ENCODE measurements around the gene OLAH.
"Not testable (repeated sequence)": the region's sequence is repeated elsewhere in the genome, so short reads cannot be mapped to it uniquely, and the experiment has no call there.

The OLAH gene

DNA sequence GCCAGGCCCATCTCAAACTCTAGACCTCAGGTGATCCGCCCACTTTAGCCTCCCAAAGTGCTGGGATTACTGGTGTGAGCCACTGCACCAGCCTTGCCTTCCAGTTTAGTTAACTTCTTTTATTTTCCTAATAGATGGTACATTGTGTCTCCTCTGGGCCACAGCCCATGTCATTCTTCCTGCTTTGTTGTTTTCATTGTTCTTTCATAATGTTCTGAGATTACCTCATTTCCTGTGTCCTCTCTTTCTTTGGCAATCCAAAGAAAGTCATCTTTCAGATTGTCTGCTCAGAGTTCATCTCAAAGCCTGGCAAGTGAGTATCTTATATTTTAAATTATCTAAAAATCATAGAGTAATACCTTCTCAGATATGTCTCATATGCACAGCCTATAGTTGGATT, at the start of gene OLAH:
Gene OLAH, plus strand, starts transcription at position 270 of the 400 bp plus-strand sequence. CDS start 3,346 bp downstream, outside the sequence.
- DNase-seq (ENCODE audit: low read depth), result no peak

DNA sequence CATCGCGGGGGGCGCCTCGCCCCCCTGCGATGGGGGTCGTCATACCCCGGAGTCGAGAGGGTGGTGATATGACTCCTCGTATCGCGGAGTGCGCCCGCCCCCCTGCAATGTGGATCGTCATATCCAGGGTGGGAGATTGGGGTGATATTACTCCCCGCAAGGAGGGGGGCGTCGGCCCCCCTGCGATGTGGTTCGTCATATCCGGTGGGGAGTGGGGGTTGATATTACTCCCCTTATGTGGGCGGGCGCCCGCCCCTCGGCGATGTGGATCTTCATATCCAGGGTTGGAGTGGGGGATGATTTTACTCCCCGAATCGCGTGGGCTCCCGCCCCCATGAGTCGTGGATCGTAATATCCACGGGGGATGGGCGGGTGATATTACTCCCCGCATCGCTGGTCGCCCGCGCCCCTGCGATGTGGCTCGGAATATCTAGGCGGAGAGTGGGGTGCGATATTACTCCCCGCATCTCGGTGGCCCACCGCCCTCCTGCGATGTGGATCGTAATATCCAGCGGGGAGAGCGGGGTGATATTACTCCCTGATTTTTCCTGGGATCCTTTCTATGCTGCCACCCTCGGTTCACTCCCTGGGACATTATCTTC, 47.7 kb upstream of the OLAH start:
- DNase-seq (ENCODE audit: low read depth), result no peak

DNA sequence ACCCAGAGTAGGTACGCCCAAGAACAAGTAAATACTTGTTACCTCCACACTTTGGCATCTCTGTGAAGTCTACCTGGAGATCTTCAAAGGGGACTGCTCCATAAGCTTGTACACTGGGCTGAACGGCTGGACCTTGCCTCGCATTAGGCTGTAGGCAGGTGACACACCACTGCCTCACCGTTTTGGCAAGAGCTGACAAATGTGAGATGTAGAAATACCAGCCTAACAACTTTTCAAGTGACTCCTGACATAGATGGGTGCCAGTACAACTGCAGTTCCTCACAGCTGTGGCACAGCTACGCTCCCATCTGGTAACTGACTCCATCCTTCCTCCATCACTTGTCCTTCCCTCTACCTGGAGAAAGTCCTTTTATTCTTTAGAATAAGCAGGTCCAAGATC, 30.2 kb upstream of the OLAH start:
- not testable (repeated sequence) for DNase-seq (ENCODE audit: low read depth)

DNA sequence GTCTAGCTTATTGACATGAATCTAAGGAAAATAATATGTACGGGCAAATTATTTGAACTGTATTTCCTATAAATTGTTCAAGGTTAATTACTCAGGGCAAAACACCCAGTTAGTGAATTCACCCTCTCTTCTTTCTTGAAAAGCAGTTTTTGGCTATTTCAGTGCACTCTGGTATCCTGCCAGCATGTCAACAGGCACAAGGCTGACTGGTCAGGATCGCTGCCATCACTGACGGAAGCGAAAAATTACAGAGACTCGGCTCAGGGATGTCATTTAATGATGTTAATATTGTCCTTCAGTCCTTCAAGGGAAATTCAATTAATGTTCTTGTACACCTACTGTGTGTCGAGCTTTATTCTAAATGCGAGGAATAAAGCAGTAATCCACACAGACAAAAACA, 28.3 kb upstream of the OLAH start:
- no peak for DNase-seq (ENCODE audit: low read depth)

DNA sequence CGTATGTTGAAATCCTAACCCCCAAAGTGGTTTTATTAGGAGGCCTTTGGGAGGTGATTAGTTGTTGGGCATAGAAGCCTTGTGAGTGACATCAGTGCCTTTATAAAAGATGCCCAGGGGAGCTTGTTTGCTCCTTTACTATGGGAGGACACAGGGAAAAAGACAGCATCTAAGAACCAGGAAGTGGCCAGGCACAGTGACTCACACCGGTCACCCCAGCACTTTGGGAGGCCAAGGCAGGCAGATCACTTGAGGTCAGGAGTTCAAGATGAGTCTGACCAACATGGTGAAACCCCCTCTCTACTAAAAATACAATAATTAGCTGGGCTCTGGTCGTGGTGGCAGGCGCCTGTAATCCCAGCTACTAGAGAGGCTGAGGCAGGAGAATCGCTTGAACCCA, 22.8 kb upstream of the OLAH start:
- DNase-seq (ENCODE audit: low read depth), result not testable (repeated sequence)

DNA sequence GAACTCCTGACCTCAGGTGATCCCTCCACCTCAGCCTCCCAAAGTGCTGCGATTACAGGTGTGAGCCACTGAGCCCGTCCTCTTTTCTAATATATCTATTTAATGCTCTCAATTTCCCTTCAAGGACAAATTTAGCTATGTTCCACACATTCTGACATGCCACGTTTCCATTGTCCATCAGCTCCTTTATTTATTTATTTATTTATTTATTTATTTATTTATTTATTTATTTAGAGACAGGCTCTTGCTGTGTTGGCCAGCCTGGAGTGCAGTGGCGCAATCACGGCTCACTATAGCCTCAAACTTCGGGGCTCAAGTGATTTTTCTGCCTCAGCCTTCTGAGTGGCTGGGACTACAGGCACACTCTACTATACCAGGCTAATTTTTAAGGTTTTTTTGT, 20.7 kb upstream of the OLAH start:
- not testable (repeated sequence) for DNase-seq (ENCODE audit: low read depth)

DNA sequence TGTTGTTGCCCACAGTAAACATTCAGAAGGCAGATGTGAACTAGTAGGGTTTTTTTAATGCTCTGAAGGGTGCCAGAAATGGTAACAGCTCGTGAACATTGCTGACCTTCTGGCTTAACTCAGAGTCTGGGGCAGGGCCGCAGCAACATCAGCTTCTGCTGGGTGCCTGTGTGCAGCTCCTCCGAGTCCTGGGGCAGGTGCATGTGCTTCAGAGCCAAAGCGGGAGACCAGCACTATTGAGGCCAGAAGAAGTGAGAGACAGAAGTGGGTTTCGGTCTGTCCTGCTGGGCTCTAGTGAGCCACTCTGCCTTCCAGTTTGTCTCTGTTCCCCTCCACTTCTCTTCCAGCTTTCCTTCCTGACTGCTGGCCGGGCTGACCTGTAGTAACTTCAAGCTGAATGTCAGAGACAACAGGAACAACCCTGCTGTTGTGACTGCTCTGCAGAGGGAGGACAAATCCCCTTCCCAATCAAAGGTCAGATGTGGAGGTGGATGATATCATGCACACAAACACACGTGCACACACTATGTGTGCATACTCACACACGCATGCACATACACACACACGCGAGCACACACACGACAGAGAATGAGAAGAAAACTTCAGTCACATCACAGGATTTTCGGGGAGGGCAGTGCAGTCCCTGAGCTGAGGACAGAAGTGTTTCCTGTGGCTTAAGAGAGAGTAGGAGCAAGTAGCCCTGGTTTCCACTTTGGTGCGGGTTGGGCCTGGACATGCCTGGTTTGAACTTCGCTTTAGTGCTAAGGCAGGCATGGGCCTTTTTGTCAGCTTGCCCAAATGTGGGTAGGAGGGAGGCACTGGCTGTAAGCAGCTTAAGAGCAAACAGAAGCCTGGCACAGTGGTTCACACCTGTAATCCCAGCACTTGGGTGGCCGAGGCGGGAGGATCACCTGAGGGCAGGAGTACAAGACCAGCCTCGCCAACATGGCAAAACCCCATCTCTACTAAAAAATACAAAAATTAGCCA, 19.4 kb upstream of the OLAH start:
- DNase-seq (ENCODE audit: low read depth), result not testable (repeated sequence)

DNA sequence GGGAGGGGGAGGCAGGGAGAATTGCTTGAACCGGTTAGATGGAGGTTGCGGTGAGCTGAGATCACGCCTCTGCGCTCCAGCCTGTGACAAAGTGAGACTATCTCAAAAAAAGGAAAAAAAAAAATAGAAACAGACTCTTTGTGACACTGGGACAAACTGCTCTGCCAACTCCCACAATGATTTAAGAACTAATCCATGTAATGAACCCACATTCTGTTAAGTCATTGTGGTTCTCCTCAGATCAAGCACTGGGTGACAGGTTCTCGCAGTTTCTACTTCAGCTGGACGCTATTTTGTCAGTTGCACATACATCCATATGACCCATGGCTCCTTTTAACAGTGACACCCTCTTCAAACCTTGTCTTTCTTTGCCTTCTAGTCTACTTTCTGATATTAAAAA, 18.7 kb upstream of the OLAH start:
- DNase-seq (ENCODE audit: low read depth), result not testable (repeated sequence)

DNA sequence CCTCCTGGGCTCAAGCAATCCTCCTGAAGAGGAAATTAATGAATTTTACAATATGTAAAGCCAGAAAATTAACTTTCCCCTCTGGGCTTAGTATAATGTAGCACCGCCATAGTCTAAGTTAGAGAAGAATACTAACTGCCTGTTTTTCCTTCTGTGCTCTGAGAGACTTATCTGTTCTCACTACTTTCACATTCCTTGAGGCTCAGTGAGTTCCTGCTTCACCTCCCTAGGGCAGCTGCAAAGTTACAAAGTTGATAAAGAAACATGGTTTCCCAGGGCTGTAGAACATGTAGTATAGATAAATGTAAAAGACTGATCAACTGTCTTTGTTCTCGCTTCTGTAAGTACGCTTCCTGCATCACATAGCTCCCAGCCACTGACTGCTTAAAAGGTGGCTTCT, 16.0 kb upstream of the OLAH start:
- no peak for DNase-seq (ENCODE audit: low read depth)

DNA sequence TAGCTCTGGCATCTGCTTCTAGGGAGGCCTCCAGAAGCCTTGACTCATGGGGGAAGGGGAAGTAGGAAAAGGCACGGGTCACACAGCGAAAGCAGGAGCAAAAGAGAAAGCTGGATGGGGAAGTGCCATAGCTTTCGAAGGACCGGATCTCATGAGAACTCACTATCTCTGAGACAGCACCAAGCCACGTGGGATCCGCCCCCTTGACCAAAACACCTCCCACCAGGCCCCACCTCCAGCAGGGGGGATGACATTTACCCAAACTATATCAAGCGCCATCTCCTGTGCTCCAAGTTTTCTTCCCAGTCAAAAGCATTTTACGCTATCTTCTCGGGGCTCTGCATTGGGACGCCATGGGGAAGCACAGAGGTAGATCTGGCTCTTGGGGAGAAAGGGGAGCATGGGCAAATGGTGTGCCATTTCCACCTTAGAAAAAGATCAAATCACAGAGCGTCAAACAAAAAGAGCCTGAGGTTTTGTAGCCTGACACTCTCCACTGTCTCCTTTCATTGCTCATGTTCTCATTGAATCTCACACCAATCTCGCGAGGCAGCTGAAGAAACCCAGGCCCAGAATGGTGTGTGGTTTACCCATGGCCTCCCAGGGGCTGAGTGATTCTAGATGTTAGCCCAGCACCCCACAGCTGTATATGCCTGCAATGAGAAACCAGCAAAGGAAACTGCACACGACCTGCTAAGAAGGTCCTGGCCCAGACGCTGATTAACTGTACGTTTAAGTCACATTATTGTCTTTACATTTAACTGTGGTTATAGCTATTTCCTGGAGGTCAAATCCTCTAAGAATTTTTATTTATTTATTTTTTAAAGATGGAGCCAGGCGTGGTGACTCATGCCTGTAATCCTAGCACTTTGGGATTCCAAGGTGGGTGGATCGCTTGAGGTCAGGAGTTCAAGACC, 8.1 kb upstream of the OLAH start:
- no peak for DNase-seq (ENCODE audit: low read depth)

DNA sequence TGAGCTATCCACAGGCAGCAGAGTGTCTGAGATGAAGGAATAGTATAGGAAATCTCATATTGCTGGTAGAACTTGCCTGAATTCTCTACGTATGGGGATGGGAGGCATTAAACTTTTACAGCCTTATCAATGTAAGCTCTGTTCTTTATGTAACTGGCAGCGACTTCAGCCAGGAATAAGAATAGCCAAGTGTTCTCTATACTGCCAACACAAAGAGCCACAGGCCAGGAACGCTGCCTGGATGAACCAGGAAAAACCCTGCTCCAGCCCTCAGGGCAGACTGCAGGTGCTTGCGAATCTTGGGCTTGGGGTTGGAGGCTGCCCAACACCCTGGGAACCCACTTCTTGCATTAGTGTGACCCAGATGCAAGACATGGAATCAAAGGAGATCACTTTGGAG, 6.1 kb upstream of the OLAH start:
- DNase-seq (ENCODE audit: low read depth), result no peak

DNA sequence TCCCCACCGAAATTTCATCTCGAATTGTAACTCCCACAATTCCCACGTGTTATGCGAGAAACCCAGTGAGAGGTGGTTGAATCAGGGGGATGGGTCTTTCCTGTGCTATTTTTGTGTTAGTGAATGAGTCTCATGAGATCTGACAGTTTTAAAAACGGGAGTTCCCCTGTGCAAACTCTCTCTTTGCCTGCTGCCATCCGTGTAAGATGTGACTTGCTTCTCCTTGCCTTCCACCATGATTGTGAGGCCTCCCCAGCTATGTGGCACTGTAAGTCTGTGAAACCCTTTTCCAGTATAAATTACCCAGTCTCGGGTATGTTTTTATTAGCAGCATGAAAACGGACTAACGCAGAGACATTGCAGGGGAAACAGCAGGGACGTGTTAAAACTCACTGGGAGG, 5.3 kb upstream of the OLAH start:
- DNase-seq (ENCODE audit: low read depth), result no peak

DNA sequence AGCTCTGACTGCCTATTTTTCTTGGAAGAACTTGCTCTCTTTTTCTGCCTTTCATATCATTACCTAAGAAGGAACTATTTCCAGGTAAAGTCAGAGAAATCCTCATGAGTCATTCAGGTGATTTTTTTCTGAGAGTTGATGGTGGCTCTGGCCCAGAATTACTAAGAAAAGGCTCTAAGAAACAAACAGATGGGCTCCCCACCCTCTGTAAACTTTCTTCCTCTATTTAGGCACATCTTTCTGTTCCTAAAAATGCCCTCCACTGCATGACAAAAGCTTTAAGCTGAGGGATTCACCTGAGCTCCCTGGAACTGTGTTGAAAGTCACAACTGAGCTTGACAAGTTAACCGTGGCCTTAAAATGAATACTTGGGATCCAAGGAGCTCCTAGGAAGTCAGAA, 1.6 kb downstream of the OLAH start:
- DNase-seq (ENCODE audit: low read depth), result no peak

DNA sequence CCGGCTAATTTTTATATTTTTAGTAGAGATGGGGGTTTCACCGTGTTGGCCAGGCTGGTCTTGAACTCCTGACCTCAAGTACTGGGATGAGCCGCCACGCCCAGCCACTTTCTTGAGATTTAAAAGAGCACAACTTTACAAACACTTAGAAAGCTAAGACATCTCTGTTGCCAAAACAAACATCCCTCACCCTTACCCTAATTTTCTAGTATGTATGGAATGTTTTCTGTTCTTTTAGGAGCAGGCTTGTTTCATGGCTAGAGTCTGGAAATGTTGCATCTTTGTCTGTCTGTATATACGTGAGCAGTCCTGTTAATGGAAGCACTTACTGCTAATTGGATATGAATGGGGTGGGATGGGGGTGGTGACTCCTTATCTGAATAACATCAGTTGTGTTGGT, 2.9 kb downstream of the OLAH start:
- DNase-seq (ENCODE audit: low read depth), result no peak

DNA sequence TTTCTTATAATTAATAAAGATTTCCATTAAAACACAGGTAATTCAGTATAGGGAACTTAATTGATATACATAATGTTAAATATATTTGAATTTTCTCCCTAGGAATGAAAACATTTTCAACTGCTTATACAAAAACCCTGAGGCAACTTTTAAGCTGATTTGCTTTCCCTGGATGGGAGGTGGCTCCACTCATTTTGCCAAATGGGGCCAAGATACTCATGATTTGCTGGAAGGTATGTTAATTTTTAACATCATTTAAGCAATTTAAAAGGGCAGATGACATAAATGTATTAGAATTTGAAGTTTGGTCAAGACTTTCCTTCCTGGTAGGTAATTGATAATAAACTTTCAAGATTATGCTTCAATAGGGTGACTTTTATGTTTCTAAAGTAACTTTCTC, 5.8 kb downstream of the OLAH start:
- DNase-seq (ENCODE audit: low read depth), result no peak

DNA sequence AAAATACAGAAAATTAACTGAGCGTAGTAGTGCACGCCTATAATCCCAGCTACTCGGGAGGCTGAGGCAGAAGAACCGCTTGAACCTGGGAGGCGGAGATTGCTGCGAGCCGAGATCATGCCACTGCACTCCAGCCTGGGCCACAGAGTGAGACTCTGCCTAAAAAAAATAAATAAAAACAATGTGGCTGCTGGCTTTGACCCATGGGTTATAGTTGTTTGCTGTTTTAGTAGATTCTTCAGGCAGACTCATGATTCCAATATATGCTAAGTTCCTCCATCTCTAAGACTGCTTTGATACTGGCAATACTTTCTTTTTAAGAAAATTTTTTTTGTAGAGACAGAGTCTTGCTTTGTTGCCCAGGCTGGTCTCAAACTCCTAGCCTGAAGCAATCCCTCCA, 8.4 kb downstream of the OLAH start:
- no peak for DNase-seq (ENCODE audit: low read depth)

DNA sequence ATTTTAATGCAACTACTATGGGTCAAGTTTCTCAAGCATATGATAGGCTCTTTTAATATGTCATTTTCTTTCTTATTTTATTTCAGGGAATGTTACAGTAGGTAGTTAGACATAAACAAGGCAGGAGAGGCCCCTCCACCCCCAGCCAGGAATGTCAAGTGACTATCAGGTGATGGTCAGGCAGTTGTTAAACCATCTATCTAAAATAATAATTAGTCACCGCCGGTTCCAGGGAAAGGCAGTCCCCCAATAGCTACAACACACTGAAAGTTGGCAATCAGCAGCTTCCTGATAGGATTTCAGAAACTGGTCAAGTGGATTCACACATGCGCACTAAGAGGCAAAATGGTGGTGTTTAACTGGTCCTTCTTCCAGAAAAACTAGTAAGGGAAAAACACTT, 9.3 kb downstream of the OLAH start:
- DNase-seq (ENCODE audit: low read depth), result no peak

DNA sequence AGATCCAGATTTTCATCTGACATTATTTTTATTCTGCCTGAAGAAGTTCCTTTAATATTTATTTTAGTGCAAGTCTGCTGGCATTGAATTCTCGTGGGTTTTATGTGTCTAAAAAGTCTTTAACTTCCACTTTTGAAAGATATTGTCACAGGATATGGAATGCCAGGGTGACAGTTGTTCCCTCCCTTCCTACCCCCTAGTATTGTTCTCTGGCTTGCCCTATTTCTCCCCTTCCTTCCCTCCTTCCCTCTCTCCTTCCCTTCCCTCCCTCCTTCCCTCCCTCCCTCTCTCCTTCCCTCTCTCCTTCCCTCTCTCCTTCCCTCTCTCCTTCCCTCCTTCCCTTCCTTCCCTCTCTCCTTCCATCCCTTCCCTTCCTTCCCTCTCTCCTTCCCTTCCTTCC, 14.9 kb downstream of the OLAH start:
- no peak for DNase-seq (ENCODE audit: low read depth)

DNA sequence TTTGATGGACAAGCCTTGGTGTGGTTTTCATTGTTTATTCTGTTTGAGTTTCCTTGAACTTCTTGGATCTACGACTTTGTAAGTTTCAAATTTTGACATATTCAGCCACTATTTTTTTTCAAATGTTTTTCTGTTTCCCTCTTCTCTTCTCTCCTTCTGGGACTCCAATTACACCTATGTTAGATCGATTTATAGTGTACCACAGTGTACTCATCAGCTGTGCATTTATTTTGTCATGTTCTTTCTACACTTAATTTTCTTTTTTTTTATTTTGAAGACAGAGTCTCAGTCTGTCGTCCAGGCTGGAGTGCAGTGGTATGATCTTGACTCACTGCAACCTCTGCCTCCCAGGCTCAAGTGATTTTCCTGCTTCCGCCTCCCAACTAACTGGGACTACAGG, 16.2 kb downstream of the OLAH start:
- no peak for DNase-seq (ENCODE audit: low read depth)

DNA sequence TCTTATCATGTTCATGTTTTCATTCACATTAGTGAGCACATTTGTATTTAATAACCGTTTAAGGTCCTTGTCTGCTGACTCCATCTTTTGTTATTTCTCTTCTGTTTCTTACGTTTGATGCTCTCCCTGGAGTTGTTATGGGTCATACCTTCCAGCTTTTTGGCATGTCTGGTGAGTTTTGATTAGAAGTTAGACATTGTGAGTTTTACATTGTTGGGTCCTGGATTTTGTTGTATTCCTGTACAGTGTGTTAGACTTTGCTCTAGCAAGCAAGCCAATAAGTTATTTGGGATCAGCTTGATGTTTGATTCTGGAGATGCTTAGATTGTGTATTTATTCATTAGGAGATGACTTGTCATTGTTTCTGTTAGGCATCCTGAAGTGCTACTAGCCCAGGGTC, 16.9 kb downstream of the OLAH start:
- DNase-seq (ENCODE audit: low read depth), result no peak

DNA sequence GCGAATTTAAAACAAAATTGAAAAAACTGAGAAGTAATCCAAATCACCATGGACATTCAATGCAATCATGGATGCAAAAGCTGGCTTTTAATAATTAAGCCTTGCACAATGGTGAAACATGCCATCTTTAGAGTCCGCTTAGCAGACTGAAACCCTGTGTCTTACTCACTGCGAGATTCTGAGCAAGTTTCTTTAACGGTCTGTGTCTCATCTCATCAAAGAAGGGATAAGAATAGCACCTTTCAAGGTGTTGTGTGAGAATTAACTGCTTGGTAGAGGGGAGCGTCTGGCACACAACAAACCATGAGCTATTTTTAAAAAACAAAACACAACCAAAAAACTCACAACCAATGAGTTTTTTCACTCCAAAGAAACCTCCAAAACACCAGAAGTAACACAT, 23.4 kb downstream of the OLAH start:
- DNase-seq (ENCODE audit: low read depth), result no peak

DNA sequence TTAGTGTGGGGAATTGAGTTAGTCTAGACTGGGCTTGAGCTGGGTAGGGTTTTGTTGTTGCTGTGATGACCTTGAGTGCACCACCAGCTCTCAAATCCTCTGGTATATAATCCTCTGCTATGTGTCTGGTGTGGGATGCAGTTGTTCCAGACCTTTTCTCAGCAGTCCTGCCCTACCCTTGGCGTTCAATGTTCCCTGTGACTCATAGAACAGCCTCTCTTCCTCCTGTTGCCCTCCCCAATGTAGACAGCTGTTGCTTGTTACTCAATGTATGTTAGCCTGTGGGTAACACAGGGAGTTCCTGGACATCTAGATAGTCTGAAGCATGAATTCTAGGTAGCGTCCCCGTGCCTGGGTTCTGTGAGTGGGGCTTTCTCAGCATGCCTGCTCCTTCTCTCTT, 25.1 kb downstream of the OLAH start:
- no peak for DNase-seq (ENCODE audit: low read depth)

DNA sequence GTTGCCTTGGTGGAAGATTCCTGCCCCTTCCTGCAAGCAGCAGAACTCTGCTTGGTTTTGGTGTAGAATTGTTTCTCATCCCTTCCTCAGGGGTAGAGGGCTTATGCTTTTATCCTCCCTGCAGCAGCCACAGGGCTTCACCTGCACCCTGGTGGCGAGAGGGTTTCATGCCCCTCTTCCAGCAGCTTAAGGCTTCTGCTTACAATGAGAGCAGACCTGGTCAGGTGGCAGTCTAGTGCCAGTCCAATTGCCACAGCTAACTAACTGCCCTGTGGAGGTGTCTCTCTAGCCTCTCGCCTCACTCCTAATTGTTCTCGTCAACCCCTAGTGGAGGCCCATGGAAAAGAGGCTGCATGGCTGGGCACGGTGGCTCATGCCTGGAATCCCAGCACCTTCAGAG, 25.5 kb downstream of the OLAH start:
- no peak for DNase-seq (ENCODE audit: low read depth)

Measured in stimulated activated CD8-positive, alpha-beta memory T cell treated with anti-CD3 and anti-CD28 coated beads, Interleukin-7, amount 100 ng/mL, for 24 hours (primary cell).